Bladder microvascular endothelial cell (primary cell): ENCODE results near the gene ZBTB7C. TPM values are rescaled to one million over a fixed set of nuclear protein-coding genes. Genes with fewer than 3 reads are reported as not detected.

Source experiments
- total RNA-seq: library from RNA; depleted of rRNA; stranded (reverse); fragments of >200 nt; gene quantifications from 2 replicates; pipeline ENCODE4 v1.2.3, GENCODE V29; 2014

ZBTB7C gene
- under 0.01 TPM in 1 of 2 replicates, not detected in the other for total RNA-seq

DNA sequence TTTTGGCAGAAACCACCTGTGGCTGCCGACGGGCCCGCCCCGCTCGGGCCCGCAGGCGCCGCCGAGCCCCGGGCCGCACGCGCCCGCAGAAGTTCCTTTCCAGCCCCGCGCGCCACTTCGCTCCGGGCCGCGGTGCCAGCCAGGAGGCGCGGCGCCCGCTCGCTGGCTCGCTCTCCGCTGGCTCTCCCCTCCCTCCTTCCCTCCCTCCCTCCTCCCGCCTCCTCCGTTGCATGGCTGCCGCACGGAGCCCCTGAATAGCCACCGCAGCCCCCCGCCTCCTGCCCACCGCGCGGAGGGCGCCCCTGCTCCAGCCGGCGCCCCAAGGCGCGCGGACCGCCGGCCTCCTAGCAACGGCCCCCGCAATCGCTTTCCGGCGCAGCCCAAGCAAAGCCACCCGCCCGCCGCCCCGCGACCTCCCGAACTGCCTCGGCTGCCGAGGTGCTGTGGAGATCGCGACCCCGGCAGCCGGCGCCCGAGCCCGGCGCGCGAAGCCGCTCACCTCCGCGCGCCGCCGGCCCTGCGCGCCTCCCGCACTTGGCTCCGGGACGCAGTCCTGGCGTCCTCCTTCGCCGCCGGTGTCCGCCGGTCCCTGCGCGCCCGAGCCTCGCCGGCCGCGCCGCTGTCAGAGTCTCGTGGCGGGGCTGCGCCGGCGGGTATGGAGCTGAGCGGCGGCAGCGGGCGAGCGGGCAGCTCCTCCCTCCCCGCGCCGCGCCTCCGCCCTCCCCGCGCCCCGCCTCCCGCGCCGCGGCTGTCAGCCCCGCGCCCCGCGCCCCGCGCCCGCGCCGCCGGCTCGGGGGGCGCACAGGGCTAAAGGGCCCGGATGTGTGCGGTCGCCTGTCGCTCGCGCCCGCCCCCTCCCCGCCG lies at the start of gene ZBTB7C:
Gene ZBTB7C, minus strand, starts transcription at position 657 of the 864 bp plus-strand sequence.

Other genes starting within 250 kb of the ZBTB7C start
- gene CTIF, start 129.6 kb upstream of the ZBTB7C start, total RNA-seq = 11.0 and 31.2 TPM in 2 replicates